GM21576 (cell line): ENCODE data around the gene RPS15A.

Experiments
- ATAC-seq: cut with Tn5 transposase; IDR thresholded peaks from one replicate; pipeline ENCODE4 v1.9.1; 2021; ENCODE audit warnings: mild to moderate bottlenecking, moderate library complexity; ENCODE audit not compliant: unreplicated experiment

RPS15A gene

DNA sequence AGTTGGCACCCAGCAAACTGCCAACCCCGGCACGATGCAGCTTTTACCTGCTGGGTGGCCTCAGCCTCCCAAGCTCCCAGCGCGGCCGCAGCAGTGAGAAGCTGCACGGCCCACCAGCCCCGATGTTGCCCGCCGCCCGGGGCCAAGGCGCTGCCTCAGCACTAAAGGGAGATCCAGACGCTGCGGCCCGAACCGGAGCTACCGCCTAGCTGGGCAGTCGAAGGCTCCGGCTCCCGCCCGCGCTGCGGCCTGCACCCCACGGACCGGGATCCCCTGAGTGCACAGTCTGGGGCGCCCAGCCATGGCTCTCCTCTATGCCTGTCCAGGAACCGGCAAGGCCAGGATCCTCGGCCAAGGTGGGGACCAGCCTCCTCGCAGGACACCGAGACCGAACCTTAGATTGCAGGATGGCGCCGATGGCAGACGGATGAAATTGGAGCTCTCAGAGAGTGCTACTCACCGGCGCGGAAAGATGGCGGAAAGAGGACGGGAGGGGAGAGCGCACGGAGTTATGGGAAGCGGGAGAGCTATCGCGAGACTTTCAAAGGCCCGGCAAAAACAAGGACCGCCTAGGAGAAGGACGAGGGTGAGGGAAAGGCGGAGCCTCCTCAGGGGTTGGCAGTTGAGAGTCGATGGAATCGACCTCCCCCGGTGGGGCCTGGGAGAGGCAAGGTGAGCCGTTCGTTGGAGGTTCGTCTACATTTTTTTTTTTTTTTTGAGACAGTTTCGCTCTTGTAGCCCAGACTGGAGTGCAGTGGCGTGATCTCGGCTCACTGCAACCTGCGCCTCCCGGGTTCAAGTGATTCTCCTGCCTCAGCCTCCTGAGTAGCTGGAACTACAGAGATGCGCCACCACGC is at the start of gene RPS15A:
RPS15A (minus strand) TSS at position 485 of the 857 bp plus-strand sequence. CDS start 1,221 bp downstream, outside the sequence.
- ATAC-seq, result peak; percentile 85

DNA sequence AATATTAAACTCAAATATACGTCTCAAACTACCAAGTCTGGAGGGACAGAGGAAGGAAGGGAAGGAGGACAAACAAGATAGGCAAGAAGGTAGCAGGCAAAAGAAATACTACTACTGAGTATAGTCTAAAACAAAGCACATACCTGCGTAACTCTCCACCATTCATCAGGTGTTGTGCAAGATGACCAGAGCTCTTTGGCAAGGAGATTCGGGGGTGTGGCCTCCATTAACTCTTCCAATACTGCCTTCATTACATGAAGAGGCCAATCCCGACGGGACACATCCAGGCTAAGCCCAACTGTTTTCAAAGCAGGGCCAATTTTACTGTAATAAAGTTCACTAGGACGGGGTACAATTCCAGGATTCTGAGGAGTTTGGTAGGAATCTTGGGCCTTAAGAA is 49.4 kb upstream of the RPS15A start:
- no peak for ATAC-seq

DNA sequence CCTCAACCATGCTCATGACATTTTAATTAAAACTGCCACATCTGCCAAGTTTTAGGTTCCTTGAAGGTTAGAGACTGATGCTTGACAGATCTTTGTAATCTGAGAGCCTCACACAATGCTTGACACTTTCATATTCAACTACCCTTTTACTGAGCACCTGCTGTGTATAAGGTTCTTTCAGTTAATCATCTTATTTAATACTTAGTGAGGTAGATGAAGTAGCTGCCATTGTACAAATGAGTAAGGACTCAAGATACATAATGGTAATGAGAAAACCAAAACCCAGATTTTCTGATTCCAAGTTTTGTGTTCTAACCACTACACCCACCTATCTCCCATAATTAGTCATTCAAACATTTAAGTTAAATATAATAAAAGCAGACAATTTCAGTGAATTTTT is 46.6 kb upstream of the RPS15A start:
- ATAC-seq, result no peak

DNA sequence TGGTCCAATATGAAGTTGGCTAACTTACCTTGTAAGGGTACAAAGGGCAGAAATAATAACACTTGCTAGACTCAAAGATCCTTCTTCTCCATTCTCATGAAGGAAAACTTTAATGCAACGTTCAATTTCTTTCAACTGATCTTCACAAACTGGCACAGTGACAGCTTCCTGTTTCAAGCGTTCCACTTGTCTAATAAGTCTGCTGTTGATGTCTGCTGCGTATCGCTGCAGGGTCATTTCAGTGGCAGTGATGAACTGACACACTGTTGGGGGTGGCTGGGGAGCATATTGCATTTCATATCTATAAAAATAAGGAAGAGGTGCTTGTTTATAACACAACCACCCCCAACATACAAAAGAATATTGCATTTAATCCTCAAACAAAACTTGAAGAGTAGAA is 44.7 kb upstream of the RPS15A start:
- no peak for ATAC-seq

DNA sequence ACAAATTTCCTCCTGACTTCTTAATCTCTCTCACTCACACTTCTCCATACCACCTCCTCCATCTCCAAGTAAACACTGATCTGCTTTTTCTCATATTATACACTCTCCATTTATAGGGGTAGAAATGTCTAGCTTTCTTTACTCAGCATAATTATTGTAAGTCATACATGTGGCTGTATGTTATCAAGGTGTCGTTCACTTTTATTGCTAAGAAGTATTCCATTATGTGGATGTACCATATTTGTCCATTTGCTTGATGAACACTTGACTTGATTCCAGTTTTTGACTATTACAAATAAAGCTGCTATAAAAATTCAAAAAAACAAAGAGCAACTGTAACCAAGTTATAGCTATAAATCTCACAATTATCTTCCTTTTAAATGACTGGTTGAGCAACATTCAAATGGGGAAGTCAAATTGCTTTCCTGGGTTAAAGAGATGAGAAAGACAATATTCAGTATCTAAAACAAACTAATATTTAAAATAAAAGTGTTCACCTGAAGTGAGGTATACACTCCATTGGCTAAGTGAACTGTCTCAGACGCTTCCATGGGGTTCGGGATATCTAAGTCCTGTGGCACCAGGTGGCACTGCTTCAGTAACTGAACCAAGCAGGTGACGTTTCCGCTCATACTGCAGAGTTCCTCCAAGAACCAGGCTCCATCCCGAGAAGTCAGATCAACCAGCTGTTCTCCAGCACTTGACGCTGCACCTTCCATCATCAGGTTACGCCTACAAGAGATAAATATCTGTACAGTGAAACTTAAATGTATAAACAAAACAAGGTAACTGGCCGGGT is 43.8 kb upstream of the RPS15A start:
- no peak for ATAC-seq

DNA sequence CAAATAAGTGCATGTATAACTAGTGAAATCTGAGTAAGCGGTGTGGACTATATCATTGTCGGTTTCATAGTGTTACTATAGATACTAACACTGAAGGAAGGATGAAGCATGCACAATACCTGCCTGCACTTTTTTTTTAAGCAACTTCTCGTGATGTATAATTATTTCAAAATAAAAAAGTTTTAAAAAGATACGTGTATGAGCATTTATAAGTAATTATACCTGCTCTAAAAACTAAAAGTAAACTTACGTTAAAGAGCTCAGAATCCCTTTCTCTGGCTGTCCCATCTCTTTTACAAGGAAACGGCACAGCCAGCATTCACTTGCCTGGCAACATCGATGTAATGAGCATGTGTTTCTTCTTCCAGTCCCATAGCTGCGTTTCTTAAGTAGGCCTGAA is 42.5 kb upstream of the RPS15A start:
- ATAC-seq, result no peak

DNA sequence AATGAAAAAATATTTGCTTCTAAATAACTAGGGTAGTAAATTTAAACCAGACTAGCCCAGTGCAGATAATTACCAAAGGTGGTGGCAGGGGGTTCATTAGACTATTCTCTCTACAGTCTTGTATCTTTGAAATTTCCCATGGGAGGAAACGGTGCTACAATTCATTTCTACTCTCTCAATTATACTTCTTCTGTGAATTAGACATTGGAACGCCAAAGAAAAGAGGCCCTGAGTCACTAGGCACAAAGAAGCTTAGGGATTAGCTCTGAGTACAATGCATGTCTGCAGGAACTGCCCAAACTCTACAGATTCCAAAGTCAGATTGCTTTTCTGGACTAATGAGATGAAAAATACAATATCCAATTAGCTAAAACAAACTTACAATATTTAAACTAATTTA is 41.9 kb upstream of the RPS15A start:
- no peak for ATAC-seq

DNA sequence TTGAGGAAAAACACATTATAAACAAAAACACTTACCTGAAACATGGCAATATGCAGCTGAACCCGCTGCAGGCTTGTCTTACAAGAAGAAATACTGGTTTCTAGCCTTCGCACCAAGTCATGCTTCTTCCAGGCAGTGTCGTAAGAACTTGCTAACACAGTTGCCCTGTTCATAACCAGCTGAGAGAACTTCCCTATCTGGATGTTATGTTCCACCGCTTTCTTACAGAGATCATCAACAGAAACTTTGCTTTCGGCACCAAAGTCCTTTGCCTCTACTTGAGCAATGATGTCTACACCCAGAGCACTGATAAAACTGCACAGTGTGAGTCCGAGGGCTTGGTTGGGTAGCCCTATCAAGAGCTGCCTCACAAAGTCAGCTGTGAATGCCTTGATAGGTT is 39.1 kb upstream of the RPS15A start:
- no peak for ATAC-seq

DNA sequence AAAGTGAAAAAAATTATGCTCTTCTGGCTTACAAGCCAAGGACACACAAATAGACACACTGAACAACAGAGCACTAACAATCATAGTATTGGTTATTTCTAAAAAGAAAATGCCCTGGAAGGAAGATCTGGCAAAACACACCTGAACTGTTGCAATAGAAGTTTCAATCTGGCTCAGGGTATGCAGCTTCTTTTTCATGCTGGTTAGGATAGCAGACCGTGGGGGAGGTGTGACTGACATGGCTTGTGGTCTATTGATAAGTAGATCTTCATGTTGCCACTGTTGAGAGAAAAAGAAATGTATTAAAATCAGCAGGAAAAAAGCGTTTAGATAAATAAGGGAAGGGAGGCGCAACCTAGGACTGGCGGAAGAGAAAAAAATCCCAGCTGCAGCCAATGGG is 37.8 kb upstream of the RPS15A start:
- no peak for ATAC-seq

DNA sequence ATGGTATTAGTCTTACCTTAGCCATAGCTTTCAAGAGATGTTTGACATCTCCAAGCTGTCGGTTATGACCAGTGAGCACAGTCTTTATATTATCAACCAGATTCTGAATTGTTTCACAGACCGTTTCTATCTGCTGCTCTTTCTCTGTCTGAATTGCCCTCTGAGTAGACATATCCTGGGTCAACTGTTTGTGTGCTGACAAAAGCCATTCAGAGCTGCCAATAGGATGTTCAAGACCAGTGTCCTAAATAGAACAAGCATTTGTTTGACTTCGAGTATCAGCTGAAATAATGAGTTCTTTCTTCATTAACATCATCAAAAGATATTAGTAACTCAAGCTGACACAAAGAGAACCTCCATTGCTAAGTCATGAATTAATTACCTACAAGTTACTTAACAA is 26.2 kb upstream of the RPS15A start:
- ATAC-seq, result no peak

DNA sequence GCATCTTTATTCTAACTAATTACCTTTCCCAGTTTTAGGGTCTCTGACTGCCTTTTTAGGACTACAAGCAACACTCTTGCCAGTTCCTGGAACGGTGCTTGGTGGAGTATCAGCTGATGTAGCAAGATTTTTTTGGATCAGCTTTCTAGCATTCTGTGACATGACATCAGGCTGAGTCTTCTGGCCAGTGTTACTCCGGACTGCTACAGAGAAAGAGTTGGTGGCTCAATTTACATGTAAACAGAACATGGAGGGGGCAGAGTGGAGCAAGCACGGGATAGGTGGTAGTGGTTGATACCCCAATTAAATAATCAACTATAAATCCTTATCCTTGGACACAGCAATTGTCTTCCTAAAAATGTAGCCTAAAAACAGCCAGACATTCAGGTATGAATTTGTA is 21.8 kb upstream of the RPS15A start:
- ATAC-seq, result no peak

DNA sequence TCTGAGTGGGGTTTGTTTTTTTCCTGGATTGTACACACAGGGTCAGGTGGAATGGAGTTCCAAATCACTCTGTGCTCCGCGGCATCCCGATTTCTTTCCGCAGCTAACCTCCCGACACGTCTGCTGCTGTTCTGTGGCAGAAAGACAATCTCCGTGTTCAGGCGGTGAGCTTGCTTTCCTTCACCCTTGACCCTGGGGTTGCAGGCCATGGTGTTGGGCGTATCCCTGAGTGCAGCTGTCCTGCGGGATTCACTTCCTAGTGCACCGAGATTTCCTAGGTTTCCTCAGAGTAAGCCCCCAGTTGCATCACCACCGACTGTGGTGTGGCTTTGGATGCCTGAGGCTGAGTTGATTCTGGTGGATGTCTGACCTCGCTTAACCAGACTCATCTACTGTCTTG is 19.0 kb upstream of the RPS15A start:
- no peak for ATAC-seq

DNA sequence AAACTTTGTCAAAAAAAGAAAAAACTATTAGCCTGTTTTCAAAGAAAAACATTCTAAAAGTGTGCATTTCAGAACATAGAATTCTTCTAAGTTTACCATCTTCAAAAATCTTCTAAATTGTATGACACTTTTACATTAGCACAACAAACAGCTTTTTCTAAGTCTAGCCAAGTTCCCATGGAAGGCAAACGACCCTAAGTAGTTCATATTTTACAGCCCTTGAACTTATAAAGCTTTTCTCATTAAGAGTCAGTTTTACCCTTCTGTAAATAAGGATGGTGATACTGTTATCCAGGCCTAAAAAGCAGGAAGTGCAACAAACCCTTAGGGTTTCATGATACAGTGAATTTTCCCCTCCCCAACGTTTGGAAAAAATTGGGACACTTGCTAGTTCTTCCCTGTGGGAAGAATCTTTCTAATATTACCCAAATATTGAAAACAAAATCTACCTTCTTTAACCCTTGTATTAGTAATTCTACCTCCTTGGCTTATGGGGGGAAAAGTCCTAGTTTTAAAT is 15.2 kb upstream of the RPS15A start:
- no peak for ATAC-seq

DNA sequence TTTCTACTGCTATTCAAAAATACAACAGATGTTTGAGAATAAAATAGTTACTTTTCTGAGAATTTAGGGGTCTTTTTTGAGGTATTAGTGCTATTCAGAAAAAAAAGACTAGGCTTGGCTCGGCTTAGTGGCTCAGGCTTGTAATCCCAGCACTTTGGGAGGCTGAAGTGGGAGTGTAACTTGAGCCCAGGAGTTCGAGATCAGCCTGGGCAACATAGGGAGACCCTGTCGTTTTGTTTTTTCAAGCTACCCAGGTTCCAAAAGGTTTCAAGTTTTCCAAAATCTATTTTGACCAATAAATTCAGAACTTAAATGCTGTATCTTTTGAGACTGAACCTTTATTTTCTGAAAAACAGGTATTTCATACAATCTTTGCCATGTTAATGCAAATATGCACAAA is 14.4 kb upstream of the RPS15A start:
- ATAC-seq, result no peak

DNA sequence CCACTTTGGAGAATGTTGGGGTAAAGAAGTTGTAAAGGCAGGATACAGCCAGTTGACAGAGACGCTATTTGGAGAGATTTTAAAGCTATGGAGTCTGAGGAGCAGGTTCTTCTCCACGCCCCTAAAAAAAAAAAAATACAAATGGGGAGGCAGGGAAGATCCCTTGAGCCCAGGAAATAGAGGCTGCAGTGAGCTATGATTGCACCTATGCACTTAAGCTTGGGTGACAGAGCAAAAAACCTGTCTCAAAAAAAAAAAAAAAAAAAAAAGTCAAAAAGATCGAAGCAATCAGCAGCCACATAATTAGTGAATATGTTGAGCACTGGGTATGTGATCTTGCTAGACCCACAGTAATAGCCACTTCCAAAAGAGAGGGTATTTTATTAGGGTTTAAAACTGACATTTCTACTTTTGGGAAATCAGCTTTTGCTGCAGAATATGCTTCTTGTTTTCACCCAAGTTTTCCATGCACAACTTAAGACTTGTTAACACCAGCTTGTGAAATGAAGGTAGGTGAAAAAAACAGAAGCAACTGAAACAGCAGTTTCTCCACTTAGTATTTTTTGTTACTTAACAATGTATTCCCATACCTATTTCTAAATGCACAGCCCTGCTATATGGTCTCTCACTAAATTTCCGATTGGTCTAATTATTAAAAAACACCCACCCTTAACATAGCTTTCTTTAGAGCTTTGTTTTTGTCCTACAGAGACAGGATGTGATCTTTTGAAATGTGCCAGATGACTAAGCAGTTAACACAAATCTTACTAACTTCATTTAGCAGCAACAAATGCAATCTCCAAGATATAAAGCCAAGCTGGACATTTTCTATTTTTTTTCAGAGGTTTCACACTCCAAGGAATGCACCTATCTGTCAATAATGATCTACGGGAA is 13.7 kb upstream of the RPS15A start:
- no peak for ATAC-seq

DNA sequence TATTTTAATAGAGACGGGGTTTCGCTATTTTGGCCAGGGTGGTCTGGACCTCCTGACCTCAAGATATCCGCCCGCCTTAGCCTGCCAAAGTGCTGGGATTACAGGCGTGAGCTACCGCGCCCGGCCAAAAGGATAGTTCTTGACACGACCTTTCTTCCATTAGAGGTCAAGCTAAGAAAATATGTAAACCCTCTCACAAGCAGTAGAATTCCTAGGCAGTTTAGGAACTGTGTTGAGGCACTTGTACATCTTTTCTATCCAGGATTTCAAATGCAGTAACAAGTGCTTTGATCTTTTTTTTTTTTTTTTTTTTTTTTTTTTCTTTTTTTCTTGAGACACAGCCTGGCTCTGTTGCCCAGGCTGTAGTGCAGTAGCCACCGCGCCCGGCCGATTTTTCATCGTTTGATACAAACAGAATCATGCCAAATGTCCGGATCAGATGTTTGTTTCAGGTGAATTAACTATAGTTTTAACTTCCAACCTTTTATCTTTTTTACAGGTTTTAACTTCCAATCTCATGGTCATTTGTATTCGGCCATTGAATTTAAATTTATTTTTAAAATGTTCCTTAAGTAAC is 12.7 kb upstream of the RPS15A start:
- no peak for ATAC-seq

DNA sequence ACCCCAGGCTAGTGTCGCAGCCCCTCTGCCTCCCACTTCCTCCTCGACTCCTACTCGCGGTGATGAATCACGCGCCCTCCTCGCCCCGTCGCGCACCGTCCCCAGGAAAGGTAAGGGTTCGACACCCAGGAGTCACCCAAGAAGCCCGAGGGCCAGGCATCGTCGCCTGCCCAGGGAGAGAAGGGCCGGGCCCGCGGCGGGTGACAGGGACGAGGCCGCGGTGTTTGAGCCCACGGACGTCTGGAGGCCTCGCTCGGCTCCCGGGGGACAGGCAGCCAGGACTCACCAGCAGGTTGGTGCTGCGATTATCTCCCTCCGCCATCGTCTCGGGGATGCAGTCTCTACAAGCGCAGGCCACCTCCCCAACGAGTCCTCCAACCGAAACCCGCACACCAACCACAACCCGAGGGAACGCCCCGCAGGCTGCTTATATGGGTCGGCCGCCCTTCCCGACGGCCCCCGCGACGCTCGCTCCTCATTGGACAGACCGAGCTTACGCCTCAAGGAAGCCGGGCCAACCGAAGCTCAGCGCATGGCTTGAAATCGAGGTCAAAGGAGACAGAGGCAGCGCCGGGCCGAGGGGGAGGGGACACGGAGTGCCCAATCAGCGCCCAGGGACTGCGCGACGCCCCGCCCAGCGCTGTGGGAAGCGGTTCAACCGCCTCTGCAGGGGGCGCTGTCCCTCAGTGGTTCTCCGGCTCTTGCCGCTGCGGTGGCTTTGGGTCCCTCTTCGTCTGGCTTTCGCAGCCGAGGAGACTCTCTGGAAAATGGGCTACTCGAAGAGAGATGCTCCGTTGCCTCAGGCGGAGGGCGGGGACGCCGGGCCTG is 11.2 kb upstream of the RPS15A start, which contains the start of gene ARL6IP1:
ARL6IP1 (minus strand) TSS at position 405 of the 828 bp plus-strand sequence; CDS start at position 322, 83 bp downstream.
- ATAC-seq, result peak; percentile 92

DNA sequence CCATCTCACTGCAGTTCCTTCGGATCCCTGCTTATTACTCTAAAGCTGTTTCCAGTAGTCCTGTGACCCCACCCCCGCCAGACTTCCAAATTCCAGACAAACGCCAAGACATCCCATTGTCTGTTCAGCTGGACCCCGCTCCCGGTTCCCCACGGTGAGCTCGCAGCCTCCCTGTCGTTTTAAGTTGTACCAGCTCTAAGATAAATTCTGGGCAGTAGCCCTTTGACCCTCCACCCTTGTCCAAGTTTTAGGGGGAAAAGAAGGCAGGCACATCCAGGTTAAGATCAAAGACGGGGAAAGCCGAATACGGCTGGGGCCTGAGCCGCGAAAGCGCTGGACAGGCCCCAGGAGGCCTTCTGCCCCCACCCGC is 10.6 kb upstream of the RPS15A start:
- ATAC-seq, result no peak

DNA sequence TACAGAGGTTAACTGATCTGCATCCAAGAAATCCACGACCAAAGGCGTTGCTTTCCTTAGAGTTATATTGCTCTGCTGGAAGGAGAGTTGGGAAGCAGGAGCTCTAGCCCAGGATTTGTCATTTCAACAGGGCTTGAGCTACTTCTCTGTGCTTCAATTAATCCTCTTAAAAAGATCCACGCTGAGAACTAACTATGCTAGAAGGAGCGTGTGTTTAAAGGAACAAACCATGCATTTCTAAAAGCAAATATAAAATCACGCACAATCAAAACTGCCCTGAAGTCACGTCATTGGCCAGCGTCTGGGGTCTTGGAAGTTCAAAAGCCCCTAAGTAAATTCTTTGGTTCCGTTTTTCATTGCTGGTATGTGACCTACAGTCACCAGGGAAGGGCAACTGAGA is 10.2 kb upstream of the RPS15A start:
- ATAC-seq, result no peak

DNA sequence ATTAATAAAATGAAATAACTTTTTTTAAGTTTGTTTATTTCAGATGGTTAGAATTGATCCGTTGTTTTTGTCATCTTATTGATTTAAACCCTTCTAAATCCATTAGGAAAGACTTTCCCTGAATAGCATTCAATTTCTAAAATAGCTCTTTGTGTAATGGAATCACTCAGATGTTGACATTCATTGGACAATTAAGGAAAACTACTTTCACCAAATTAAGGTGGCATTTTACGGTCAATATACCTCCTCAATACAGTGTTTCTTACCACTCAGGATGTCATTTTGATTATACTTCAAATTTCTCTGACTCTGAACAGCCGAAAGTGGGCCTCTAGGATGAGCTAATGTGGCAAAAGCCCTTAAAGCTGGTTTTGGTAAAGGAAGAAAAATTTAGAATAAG is 9.4 kb upstream of the RPS15A start:
- ATAC-seq, result no peak
